OCI-LY3 (cell line): ENCODE data around the gene EPSTI1.

Experiments
- H2AFZ ChIP-seq: fragments of 200-600, 300-600 bp; shearing (Covaris generic); 2 replicates; pipeline ENCODE4 v1.6.0; 2014; ENCODE audit warnings: antibody characterized with exemption, low read depth, low read length
- H3K27ac ChIP-seq: fragments of 200-600, 300-600 bp; sonication (generic); 2 replicates; pipeline ENCODE4 v1.5.1; 2014; ENCODE audit warnings: mild to moderate bottlenecking, low read length, moderate library complexity, mixed read lengths
- H3K27me3 ChIP-seq: fragments of 200-600, 300-600 bp; sonication (generic); 2 replicates; pipeline ENCODE4 v1.6.1; 2014; ENCODE audit warnings: low read depth, low read length, mixed read lengths
- H3K36me3 ChIP-seq: fragments of 200-600, 300-600 bp; sonication (generic); replicated peaks from 2 replicates; pipeline ENCODE3; 2014; ENCODE audit warnings: low read depth, low read length, mixed read lengths
- H3K4me1 ChIP-seq: fragments of 300-600, 200-600 bp; sonication (generic); 2 replicates; pipeline ENCODE4 v1.6.1; 2014; ENCODE audit warnings: low read length, mixed read lengths
- H3K4me2 ChIP-seq: fragments of 200-600, 300-600 bp; sonication (generic); 2 replicates; pipeline ENCODE4 v1.6.1; 2014; ENCODE audit warnings: low read length, mixed read lengths
- H3K4me3 ChIP-seq: fragments of 300-600, 200-600 bp; sonication (generic); 2 replicates; pipeline ENCODE4 v1.5.1; 2014; ENCODE audit warnings: antibody characterized with exemption, mild to moderate bottlenecking, low read length, moderate library complexity
- H3K79me2 ChIP-seq: fragments of 300-600, 200-600 bp; shearing (Covaris generic); 2 replicates; pipeline ENCODE4 v1.6.1; 2014; ENCODE audit warnings: mild to moderate bottlenecking, low read length, mixed read lengths
- H3K9ac ChIP-seq: fragments of 300-600, 200-600 bp; shearing (Covaris generic); 2 replicates; pipeline ENCODE4 v1.6.0; 2014; ENCODE audit warnings: mild to moderate bottlenecking, low read length, moderate library complexity
- H3K9me3 ChIP-seq: fragments of 200-600, 300-600 bp; shearing (Covaris generic); 2 replicates; pipeline ENCODE4 v1.6.1; 2014; ENCODE audit warnings: low read length, mixed read lengths; ENCODE audit not compliant: insufficient read depth
- H4K20me1 ChIP-seq: fragments of 200-600, 300-600 bp; sonication (generic); 2 replicates; pipeline ENCODE4 v1.6.1; 2016; ENCODE audit warnings: low read length, mixed read lengths; ENCODE audit not compliant: insufficient read depth
- CTCF ChIP-seq: fragments of 200-600, 300-600 bp; sonication (generic); IDR thresholded peaks from 2 replicates; pipeline ENCODE4 v1.5.1; 2014; ENCODE audit warnings: antibody characterized with exemption, low read length, low read depth
- EZH2phosphoT487 ChIP-seq: fragments of 200-600 bp; shearing (Covaris generic); IDR thresholded peaks from 2 replicates; pipeline ENCODE4 v1.6.1; 2018; ENCODE audit warnings: antibody characterized with exemption, mixed run types, low read depth

The EPSTI1 gene

DNA sequence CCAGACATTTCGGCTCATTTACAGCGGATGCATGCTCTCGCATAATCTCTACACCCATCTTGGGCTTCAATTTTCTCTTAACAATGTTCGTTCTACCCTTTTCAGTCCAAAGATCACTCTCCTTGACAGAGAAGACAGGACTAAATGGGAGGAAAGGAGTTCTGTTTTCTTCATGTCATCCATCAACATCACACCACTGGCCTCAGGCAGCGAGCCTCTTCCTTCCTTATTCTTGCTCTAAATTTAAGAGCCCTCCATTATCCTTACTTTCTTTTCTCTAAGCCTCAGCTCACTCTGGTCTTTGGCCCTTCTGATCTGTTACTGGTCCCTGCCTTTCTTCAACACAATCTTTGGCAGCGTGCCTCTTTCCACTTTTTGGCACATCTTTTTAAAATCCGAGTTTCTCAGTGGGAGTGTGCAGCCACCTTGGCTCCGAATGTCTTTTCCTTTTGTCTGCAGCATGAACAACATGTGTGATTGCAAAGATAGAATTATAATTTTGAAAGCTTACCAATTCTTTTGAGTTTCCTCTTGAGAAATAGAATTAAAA, 111.9 kb downstream of the EPSTI1 start:
- H3K9me3 ChIP-seq, result no peaks in the 10 kb centered on the region

DNA sequence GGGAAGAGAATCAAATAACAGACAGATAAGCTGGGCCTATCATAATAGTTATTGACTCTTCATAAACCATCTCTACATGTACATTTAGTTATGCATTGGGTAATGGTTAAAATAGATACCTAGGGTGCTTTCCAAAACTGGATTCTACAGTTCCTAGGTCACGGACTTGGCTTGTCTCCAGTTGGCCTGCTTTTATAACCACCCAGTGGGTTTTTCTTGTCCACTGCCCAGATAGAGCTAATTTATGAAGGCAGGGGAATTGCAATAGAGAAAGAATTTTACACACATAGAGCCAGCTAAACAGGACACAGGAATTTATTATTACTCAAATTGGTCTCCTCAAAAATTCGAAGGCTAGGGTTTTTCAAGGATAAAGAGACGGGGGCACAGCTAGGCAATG, 113.3 kb downstream of the EPSTI1 start:
- Histone ChIP-seq H3K4me1 (peaks cover 23% of the 10 kb centered on the region), H2AFZ (no peak overlapping the region), H3K9ac (no peak overlapping the region), H4K20me1 (no peaks in the 10 kb centered on the region), H3K79me2 (no peaks in the 10 kb centered on the region), H3K36me3 (no peaks in the 10 kb centered on the region), H3K27ac (no peak overlapping the region), H3K4me2 (no peak overlapping the region), H3K27me3 (peaks cover 21% of the 10 kb centered on the region), H3K4me3 (no peak overlapping the region), H3K9me3 (no peaks in the 10 kb centered on the region)
- TF ChIP-seq EZH2phosphoT487 (no peak), CTCF (no peak)

More for the DNA sequence above, 111.9 kb downstream of the EPSTI1 start:
- peaks cover 15% of the 10 kb centered on the region for H3K27me3 ChIP-seq
- peaks cover 23% of the 10 kb centered on the region for H3K4me1 ChIP-seq
- H3K4me3 ChIP-seq, result no peak overlapping the region
- H2AFZ ChIP-seq, result no peak overlapping the region
- TF ChIP-seq EZH2phosphoT487 (no peak), CTCF (no peak)
- no peak overlapping the region for H3K9ac ChIP-seq
- H3K4me2 ChIP-seq, result no peak overlapping the region
- H3K79me2 ChIP-seq, result no peaks in the 10 kb centered on the region
- H3K36me3 ChIP-seq, result no peaks in the 10 kb centered on the region
- no peak overlapping the region for H3K27ac ChIP-seq
- no peaks in the 10 kb centered on the region for H4K20me1 ChIP-seq

DNA sequence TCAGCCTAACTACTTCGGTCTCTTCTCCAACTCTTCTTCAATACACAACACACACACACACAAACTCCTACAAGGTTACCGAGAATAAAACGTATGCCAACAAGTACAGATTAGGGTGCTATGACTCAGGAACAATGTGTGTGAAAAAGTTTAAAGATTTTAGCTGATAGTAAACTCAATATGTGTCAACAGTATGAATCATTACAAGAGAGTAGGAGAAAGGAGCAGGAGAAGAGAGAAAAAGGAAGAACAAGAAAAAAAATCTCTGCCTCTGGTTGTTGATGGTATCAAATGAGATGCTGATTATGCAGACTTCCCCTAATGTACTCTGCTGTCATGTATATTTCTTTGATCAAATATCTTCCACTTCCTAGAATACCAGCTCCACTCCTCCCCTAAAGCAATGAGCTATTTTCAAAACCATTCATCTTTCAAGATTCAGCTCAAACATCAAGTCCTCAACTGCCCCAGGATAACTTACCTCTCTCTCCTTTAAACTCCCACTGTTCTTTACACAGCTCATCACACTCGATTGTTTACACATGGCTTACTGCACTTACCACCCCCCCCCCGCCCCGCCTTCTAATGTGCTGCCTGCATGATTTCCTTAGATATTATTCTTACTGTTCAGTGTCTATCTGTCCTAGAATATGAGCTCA, 115.0 kb downstream of the EPSTI1 start:
- Histone ChIP-seq H3K36me3 (no peaks in the 10 kb centered on the region), H4K20me1 (no peaks in the 10 kb centered on the region), H3K79me2 (no peaks in the 10 kb centered on the region), H3K4me3 (peak overlapping the region; percentile 53), H3K4me1 (peaks cover 23% of the 10 kb centered on the region), H3K9me3 (no peaks in the 10 kb centered on the region), H3K4me2 (peak overlapping the region; percentile 76), H3K27me3 (peaks cover 28% of the 10 kb centered on the region), H3K27ac (peak overlapping the region; percentile 7; the same call in 1 of the 2 replicates), H3K9ac (no peak overlapping the region), H2AFZ (no peak overlapping the region)
- no peak for TF ChIP-seq EZH2phosphoT487
- no peak for TF ChIP-seq CTCF

DNA sequence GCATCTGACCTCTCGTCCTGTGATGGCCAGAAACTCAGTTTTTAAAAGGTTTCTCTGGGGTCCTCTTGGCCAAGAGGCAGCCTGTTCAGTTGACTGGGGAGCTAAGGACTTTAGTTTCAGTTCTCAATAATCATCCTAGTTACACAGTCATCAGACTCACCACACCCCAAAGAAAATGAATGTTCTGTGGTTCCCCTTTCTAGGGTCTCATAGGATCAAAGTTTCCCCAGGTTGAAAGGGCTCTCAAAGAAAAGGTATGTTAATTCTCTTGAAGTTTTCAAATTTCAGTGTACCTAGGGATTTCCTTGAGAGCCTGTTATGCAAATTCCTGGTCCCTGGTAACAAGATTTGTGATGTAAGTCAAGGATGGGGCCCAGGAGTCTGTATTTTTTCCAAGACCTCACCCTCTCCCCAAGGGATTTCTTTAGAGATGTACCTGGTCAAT, 115.7 kb downstream of the EPSTI1 start:
- Histone ChIP-seq H3K9ac (peak overlapping the region; percentile 24; the same call in 1 of the 2 replicates), H3K27me3 (peaks cover 28% of the 10 kb centered on the region), H3K4me1 (peaks cover 23% of the 10 kb centered on the region), H3K9me3 (no peaks in the 10 kb centered on the region), H3K4me2 (peak overlapping the region; percentile 76), H3K27ac (peak overlapping the region; percentile 48), H3K4me3 (peak overlapping the region; percentile 53), H4K20me1 (no peaks in the 10 kb centered on the region), H3K36me3 (no peaks in the 10 kb centered on the region), H3K79me2 (no peaks in the 10 kb centered on the region), H2AFZ (peak overlapping the region; percentile 27; the same call in 1 of the 2 replicates)
- no peak for TF ChIP-seq CTCF
- no peak for TF ChIP-seq EZH2phosphoT487
